Peyer's patch (tissue), 4 donors: ENCODE measurements around the gene TEX29. TPM values are rescaled to one million over a fixed set of nuclear protein-coding genes. Genes with fewer than 3 reads are reported as not detected.

Experiments
- DNase-seq, 3 donors: peaks; one replicate each; pipeline ENCODE4 v3.0.0-alpha.2; 2017 to 2019
- H3K27ac ChIP-seq, 4 donors: fragments of 200-600 bp; sonication (generic); one replicate each; pipeline ENCODE4 v1.5.1; 2016 to 2019
- H3K27me3 ChIP-seq, 2 donors: fragments of 200-600 bp; sonication (generic); one replicate each; pipeline ENCODE4 v1.5.1; 2019
- H3K36me3 ChIP-seq, 3 donors: fragments of 200-600 bp; sonication (generic); one replicate each; pipeline ENCODE4 v1.5.1; 2016 to 2019
- H3K4me1 ChIP-seq, 4 donors: fragments of 200-600 bp; sonication (generic); one replicate each; pipeline ENCODE4 v1.5.1; 2016 to 2019
- H3K4me3 ChIP-seq, 4 donors: fragments of 200-600 bp; sonication (generic); 1 replicate in 3 of 4; 2 replicates in 1 of 4; pipeline ENCODE4 v1.5.1; 2016 to 2019; ENCODE audit warnings: mild to moderate bottlenecking in 1 of 4
- H3K9me3 ChIP-seq, 4 donors: fragments of 200-600 bp; sonication (generic); one replicate each; pipeline ENCODE4 v1.5.1; 2016 to 2019; ENCODE audit warnings: mild to moderate bottlenecking in 1 of 4
- POLR2A ChIP-seq, 2 donors: fragments of 450-650 bp; IDR thresholded peaks; one replicate each; pipeline ENCODE4 v1.5.1; 2017; ENCODE audit warnings: antibody characterized with exemption in 2 of 2, mild to moderate bottlenecking in 2 of 2, moderate library complexity in 2 of 2
- total RNA-seq, 4 donors: library from RNA; depleted of rRNA; stranded (reverse); fragments of >200 nt; gene quantifications; one replicate each; pipeline ENCODE4 v1.1.0, GENCODE V29; 2016
- TF ChIP-seq, protein P1 (sequence below), 6 experiments: fragments of 450-650 bp in 4 of 6; fragments of 200-600 bp in 2 of 6; sonication (generic) in 1 of 6; IDR thresholded peaks; one replicate each; pipeline ENCODE4 v1.5.1; 2017 to 2019; ENCODE audit warnings: antibody characterized with exemption in 6 of 6, mild to moderate bottlenecking in 3 of 6, moderate library complexity in 1 of 6

TEX29 gene
- total RNA-seq, 4 donors from 2014 or later = not detected

DNA sequence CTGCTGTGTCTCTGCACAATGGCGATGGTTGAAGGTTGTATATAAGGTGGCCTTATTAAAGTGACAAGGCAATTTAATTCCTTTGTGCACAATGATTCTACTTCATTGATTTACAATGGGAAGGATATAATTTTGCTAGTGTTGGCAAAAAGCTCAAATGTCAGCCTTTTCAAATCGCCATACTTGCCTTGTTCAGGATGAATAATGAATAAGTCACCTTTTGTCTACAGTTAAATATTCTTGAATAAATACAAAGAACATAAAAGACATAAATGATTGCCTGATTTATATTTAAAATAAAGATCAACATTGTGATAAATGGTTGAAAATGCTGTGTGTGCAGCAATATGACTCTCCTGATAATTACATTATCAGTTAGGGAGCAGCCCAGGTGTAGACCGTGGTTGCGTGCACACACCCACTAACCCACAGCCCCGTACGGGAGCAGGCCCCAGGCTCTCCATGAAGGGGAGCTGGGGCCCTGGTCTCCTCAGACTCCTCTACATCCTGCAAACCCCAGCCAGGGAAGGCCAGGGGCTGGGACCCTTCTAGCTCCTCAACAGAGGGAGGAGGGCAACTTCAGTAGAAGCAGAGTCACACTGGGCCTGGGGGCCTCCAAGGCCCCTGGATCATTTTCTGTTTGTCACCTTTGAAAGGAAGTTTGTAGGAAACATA, 64.9 kb downstream of the TEX29 start:
- TF ChIP-seq, protein P1, sequence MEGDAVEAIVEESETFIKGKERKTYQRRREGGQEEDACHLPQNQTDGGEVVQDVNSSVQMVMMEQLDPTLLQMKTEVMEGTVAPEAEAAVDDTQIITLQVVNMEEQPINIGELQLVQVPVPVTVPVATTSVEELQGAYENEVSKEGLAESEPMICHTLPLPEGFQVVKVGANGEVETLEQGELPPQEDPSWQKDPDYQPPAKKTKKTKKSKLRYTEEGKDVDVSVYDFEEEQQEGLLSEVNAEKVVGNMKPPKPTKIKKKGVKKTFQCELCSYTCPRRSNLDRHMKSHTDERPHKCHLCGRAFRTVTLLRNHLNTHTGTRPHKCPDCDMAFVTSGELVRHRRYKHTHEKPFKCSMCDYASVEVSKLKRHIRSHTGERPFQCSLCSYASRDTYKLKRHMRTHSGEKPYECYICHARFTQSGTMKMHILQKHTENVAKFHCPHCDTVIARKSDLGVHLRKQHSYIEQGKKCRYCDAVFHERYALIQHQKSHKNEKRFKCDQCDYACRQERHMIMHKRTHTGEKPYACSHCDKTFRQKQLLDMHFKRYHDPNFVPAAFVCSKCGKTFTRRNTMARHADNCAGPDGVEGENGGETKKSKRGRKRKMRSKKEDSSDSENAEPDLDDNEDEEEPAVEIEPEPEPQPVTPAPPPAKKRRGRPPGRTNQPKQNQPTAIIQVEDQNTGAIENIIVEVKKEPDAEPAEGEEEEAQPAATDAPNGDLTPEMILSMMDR (IDR thresholded peaks at IDR 0.05) = no peak
- TF ChIP-seq POLR2A (IDR thresholded peaks at IDR 0.05) = no peak
- no peaks in the 10 kb centered on the region for H3K4me1 ChIP-seq
- no peak for DNase-seq
- no peaks in the 10 kb centered on the region for H3K27me3 ChIP-seq
- no peaks in the 10 kb centered on the region for H3K36me3 ChIP-seq
- H3K4me3 ChIP-seq = no peak overlapping the region
- H3K27ac ChIP-seq = no peak overlapping the region
- no peaks in the 10 kb centered on the region for H3K9me3 ChIP-seq

- no peaks in the 10 kb centered on the region for H3K9me3 ChIP-seq
- no peak for TF ChIP-seq POLR2A (IDR thresholded peaks at IDR 0.05)
- TF ChIP-seq, protein P1 (IDR thresholded peaks at IDR 0.05) = no peak
- no peaks in the 10 kb centered on the region for H3K36me3 ChIP-seq
- no peak overlapping the region for H3K27ac ChIP-seq
- H3K4me1 ChIP-seq = no peaks in the 10 kb centered on the region
- no peak overlapping the region for H3K4me3 ChIP-seq
- H3K27me3 ChIP-seq = no peaks in the 10 kb centered on the region
- peak in 1 of 3 donors; percentile 22 for DNase-seq
These were observed 66.8 kb downstream of the TEX29 start for GRCh38 chr13:111387026-111387871.

- no peaks in the 10 kb centered on the region for H3K9me3 ChIP-seq
- H3K4me3 ChIP-seq = no peak overlapping the region
- TF ChIP-seq, protein P1 (IDR thresholded peaks at IDR 0.05) = no peak
- TF ChIP-seq POLR2A (IDR thresholded peaks at IDR 0.05) = no peak
- H3K27ac ChIP-seq = no peak overlapping the region
- H3K36me3 ChIP-seq = no peaks in the 10 kb centered on the region
- H3K27me3 ChIP-seq = no peaks in the 10 kb centered on the region
- H3K4me1 ChIP-seq = no peaks in the 10 kb centered on the region
- peak in 1 of 3 donors; percentile 18 for DNase-seq
These were observed 67.6 kb downstream of the TEX29 start for GRCh38 chr13:111387945-111388600.

- Histone ChIP-seq H3K27ac (no peak overlapping the region), H3K4me3 (no peak overlapping the region), H3K4me1 (no peaks in the 10 kb centered on the region), H3K36me3 (no peaks in the 10 kb centered on the region), H3K9me3 (no peaks in the 10 kb centered on the region), H3K27me3 (no peaks in the 10 kb centered on the region)
- TF ChIP-seq POLR2A (IDR thresholded peaks at IDR 0.05) = no peak
- TF ChIP-seq, protein P1 (IDR thresholded peaks at IDR 0.05) = no peak
- peak in 1 of 3 donors; percentile 35 for DNase-seq
These were observed 68.5 kb downstream of the TEX29 start for GRCh38 chr13:111388851-111389500.
